SK-N-SH treated with all-trans-retinoic acid at 6 μM for 48 hours (cell line): Measurements from ENCODE around the gene HSD17B11.

Experiments
- ARNTL ChIP-seq: fragments of 450-650 bp; formaldehyde crosslinking; IDR thresholded peaks from 2 replicates; pipeline ENCODE4 v1.5.0; 2020; ENCODE audit warnings: low read depth, mild to moderate bottlenecking, moderate library complexity, borderline replicate concordance
- BACH2 ChIP-seq: fragments of 250-450 bp; sonication (Bioruptor Pico); IDR thresholded peaks from 2 replicates; pipeline ENCODE4 v1.9.0; 2021; ENCODE audit warnings: mild to moderate bottlenecking, borderline replicate concordance
- CREB5 ChIP-seq: fragments of 250-450 bp; sonication (Bioruptor Pico); IDR thresholded peaks from 2 replicates; pipeline ENCODE4 v1.5.1; 2020; ENCODE audit warnings: low read depth, mild to moderate bottlenecking, moderate library complexity
- CSRNP3 ChIP-seq: fragments of 250-450 bp; sonication (Bioruptor Pico); IDR thresholded peaks from 2 replicates; pipeline ENCODE4 v1.5.1; 2021; ENCODE audit warnings: mild to moderate bottlenecking, moderate library complexity
- PATZ1 ChIP-seq: fragments of 250-450 bp; sonication (Bioruptor Pico); IDR thresholded peaks from 2 replicates; pipeline ENCODE4 v1.8.0; 2020; ENCODE audit warnings: mild to moderate bottlenecking, moderate library complexity, borderline replicate concordance
- POU6F1 ChIP-seq: fragments of 250-450 bp; sonication (Bioruptor Pico); IDR thresholded peaks from 2 replicates; pipeline ENCODE4 v1.8.0; 2021; ENCODE audit warnings: low read depth, mild to moderate bottlenecking, moderate library complexity, borderline replicate concordance
- RARB ChIP-seq: fragments of 250-450 bp; sonication (Bioruptor Pico); IDR thresholded peaks from 2 replicates; pipeline ENCODE4 v1.8.0; 2021; ENCODE audit warnings: mild to moderate bottlenecking, moderate library complexity
- TCF4 ChIP-seq: fragments of 250-450 bp; sonication (Bioruptor Pico); IDR thresholded peaks from 2 replicates; pipeline ENCODE4 v1.8.0; 2021; ENCODE audit warnings: mild to moderate bottlenecking, moderate library complexity, borderline replicate concordance
- TSHZ2 ChIP-seq: fragments of 250-450 bp; sonication (Bioruptor Pico); IDR thresholded peaks from 2 replicates; pipeline ENCODE4 v1.5.0; 2020; ENCODE audit warnings: mild to moderate bottlenecking, moderate library complexity
- ZFP3 ChIP-seq: fragments of 250-450 bp; sonication (Bioruptor Pico); IDR thresholded peaks from 2 replicates; pipeline ENCODE4 v1.5.0; 2020; ENCODE audit warnings: mild to moderate bottlenecking, moderate library complexity
- ZFP30 ChIP-seq: fragments of 450-650 bp; formaldehyde crosslinking; IDR thresholded peaks from 2 replicates; pipeline ENCODE4 v1.5.0; 2022; ENCODE audit warnings: mild to moderate bottlenecking, moderate library complexity
- ZNF565 ChIP-seq: fragments of 450-650 bp; formaldehyde crosslinking; conservative IDR thresholded peaks from 2 replicates; pipeline ENCODE4 v1.5.0; 2020; ENCODE audit warnings: low read depth, mild to moderate bottlenecking, moderate library complexity
- ZNF8 ChIP-seq: fragments of 450-650 bp; formaldehyde crosslinking; IDR thresholded peaks from 2 replicates; pipeline ENCODE4 v1.5.0; 2020; ENCODE audit warnings: mild to moderate bottlenecking, moderate library complexity

GRCh38 chr4:87366521-87367162, 24.3 kb downstream of the HSD17B11 start:
- TF ChIP-seq PATZ1 (CRISPR knock-in tag) (no peak), POU6F1 (CRISPR knock-in tag) (no peak), ZFP30 (CRISPR knock-in tag) (no peak), ZNF8 (CRISPR knock-in tag) (no peak), TSHZ2 (CRISPR knock-in tag) (no peak), ZNF565 (CRISPR knock-in tag) (no peak), BACH2 (CRISPR knock-in tag) (no peak), ARNTL (no peak), CREB5 (CRISPR knock-in tag) (no peak), ZFP3 (CRISPR knock-in tag) (no peak), CSRNP3 (CRISPR knock-in tag) (no peak), TCF4 (CRISPR knock-in tag) (no peak), RARB (no peak)
